Activated T-helper 9 cell treated with anti-CD3 and anti-CD28 coated beads, Interleukin-2, amount 50 U/mL, for 16 hours (primary cell): ENCODE data around the gene SLC7A6.

Experiments
- DNase-seq: peaks from one replicate; pipeline ENCODE4 v3.0.0-alpha.2; 2020; ENCODE audit warnings: low read depth

The SLC7A6 gene

GRCh38 chr16:68257251-68257905 lies 6.9 kb upstream of the SLC7A6 start:
- no peak for DNase-seq

DNA sequence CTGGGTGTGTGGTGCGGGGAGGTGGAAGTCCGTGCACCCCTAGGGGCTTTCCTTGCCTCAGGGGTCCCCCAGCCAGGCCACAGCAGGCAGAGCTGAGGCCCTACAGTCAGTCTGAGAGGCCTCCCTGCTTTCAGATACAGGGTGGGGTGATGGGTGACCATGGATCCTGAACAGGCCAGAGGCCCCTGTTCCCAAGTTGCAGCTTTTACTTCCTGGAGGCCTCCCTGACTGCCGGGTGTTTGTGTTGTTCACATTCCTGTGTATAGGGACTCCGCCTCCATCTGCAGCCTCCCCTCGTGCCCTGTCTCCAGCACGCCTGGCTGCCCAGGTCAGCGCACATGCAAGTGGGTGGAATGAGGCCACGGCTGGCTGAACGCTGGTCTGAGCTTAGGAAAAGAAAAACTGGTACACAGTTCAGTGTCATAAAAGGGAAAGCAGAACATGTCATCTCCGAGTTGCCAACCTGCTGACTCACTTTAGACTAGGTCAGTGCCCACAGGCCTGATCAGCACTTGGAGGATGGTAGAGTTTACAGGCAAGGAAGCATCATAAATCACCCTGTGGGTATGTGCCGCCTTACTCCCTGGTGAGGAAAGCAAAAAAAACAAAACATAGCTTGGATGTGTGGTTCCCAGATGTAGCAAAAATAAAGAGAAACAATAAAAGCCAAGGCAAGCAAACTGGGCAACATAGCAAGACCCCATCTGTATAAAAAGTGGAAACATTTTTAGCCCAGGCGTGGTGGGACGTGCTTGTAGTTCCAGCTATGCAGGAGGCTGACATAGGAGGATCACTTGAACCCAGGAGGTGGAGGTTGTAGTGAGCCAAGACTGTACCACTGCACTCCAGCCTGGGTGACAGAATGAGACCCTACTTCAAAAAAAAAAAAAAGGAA lies 6.2 kb upstream of the SLC7A6 start:
- DNase-seq, result no peak

DNA sequence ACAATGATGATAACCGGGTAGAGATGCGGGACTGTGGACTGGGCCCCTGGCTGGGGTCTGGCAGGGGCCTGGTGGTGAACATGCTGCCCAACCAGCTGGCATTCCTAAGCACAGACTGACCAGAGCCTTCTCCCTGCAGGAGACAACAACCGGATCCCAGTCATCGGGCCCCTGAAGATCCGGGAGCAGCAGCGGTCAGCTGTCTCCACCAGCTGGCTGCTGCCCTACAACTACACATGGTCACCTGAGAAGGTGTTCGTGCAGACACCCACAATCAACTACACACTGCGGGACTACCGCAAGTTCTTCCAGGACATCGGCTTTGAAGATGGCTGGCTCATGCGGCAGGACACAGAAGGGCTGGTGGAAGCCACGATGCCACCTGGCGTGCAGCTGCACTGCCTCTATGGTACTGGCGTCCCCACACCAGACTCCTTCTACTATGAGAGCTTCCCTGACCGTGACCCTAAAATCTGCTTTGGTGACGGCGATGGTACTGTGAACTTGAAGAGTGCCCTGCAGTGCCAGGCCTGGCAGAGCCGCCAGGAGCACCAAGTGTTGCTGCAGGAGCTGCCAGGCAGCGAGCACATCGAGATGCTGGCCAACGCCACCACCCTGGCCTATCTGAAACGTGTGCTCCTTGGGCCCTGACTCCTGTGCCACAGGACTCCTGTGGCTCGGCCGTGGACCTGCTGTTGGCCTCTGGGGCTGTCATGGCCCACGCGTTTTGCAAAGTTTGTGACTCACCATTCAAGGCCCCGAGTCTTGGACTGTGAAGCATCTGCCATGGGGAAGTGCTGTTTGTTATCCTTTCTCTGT lies 5.1 kb upstream of the SLC7A6 start:
- no peak for DNase-seq

DNA sequence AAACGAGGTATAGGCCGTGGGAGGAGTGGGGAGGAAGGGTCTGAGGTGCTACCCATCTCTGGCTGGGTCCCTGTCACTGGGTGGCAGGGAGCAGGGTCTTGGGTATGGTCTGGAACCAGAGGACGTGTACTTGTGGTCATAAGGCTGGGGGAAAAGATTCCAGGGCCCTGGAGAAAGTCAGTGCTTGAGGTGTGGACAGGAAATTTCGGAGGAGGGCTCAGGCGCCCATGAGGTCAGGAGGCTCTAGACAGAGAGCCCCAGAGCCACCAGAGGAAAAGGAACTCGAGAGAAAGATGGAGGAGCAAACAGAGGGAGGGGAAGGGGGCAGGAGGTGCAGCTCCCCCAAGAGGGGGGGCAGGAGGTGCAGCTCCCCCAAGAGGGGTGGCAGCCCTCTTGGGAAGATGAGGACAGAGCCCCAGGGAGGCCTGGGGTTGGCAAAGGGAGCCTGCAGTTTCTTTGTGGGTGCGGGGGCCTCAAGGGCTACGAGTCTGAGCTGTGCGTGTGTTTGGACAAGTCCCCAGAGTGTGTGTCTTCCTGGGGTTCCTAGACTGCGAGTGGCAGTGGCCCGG lies 683 bp upstream of the SLC7A6 start:
- DNase-seq, result no peak

DNA sequence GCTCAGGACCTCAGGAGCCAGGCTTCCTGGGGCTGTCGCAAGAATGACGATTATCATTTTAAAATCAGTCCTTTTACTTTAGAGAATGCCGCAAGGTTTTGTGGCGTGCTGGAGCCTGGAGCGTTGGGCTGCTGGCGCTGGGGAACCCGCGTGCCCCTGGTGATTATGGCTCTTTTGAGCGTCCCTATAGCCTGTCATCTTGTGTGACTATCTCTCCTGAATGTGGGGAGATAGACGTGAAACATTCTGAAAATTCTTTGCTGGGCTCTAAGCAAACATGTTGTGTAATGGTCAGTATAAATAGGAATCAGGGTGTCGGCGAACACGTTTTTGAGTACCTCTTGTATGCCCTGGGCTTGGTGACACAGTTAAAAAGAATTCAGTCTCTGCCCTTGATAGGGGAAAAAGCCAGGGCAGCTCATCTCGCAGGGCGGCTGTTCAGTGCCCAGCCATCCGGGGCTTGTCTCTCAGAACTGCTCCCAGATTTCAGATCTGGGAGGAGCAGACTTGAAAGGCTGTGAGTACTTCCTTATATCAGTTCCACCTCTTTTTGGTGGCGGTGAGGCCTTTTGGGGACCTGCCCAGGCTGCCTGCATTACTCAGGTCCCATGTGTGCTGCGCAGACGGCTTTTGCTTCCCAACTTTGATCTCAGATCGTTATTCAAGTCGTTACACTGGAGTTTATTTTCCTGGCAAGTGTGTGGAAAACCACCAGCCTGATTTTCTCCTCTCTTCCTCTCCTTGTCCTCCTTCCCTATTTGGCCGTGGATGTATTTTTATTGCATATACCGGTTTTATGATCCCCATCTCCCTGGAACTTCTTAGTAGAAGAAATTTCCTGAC lies 973 bp downstream of the SLC7A6 start:
- DNase-seq, result peak; percentile 32

- no peak for DNase-seq
Measured at GRCh38 chr16:68267612-68268405, 3.5 kb downstream of the SLC7A6 start.

GRCh38 chr16:68269793-68270192 lies 5.5 kb downstream of the SLC7A6 start:
- no peak for DNase-seq

DNA sequence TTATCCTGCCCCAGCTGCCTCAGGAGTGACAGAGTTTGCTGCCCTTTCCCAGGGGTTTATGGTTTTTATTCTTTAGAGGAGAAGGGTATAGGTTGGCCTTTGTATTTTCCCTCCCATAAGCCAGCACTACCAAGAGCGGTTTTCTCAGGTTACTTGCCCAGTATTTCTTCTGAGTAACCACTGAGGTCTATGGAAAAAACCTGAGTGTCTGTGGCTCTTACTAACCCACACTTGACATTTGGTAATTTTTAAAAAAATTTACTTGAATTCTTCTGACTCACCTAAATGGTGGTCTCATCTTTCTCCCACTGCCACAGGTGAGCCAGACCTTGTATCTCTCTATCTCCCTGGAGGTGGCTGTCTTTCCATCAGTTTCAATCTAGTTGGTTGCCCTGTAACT lies 6.0 kb downstream of the SLC7A6 start:
- no peak for DNase-seq

DNA sequence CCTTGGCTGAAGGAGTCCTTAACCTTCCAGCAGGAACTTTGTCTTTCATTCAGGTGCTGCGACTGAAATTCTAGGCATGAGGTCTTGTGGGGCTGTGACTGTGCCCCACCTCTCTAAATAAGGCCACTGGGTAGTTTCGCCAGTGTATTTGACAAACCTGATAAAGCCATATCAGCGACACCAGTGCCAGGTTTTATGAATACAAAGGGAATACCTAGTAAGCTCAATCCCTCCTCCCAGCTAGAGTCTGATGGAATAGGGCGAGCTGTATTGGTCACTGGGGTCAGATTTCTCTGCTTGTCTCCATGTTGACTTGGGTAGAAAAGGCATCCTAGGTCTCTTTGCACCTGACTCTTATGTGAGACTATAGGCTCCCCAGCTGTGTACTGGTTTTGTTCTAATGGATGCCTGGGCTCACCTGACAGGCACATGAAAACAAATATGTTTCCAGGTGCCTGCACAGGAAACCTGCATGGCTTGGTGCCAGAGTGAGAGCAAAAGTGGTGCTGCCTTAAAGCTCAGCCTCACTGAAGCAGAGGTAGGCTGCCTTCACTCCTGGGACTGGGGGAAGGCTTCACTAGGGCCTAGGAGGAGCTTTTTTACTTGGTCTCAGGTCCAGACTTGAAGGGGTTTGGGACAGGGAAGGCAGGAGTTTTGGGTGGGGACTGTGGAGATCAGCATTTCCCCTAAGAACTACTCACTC lies 8.3 kb downstream of the SLC7A6 start:
- DNase-seq, result no peak

DNA sequence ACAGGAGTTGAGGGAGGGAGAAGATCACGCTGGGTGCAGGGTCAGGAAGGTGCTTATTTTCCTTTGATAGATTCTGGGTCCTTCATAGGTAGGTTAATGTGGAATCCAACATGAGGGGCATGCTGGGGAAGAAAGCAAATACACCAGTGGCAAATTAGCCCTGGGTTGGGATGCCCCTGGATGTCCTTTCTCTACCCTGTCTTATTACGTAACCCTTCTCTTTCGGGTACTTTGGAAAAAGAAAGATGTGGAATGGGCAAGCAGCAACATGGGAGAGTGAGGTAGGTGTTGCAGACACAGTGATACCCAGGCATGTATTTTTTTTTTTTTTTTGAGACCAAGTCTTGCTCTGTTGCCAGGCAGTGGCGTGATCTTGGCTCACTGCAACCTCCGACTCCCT lies 9.1 kb downstream of the SLC7A6 start:
- DNase-seq, result no peak

- no peak for DNase-seq
Measured at GRCh38 chr16:68273896-68274295, 9.6 kb downstream of the SLC7A6 start.

- DNase-seq, result no peak
Measured at GRCh38 chr16:68274441-68274840, 10.1 kb downstream of the SLC7A6 start.

- no peak for DNase-seq
Measured at GRCh38 chr16:68275611-68276191, 11.4 kb downstream of the SLC7A6 start.

- DNase-seq, result no peak
Measured at GRCh38 chr16:68276223-68276622, 11.9 kb downstream of the SLC7A6 start.

GRCh38 chr16:68279726-68280558 lies 15.6 kb downstream of the SLC7A6 start:
- no peak for DNase-seq

DNA sequence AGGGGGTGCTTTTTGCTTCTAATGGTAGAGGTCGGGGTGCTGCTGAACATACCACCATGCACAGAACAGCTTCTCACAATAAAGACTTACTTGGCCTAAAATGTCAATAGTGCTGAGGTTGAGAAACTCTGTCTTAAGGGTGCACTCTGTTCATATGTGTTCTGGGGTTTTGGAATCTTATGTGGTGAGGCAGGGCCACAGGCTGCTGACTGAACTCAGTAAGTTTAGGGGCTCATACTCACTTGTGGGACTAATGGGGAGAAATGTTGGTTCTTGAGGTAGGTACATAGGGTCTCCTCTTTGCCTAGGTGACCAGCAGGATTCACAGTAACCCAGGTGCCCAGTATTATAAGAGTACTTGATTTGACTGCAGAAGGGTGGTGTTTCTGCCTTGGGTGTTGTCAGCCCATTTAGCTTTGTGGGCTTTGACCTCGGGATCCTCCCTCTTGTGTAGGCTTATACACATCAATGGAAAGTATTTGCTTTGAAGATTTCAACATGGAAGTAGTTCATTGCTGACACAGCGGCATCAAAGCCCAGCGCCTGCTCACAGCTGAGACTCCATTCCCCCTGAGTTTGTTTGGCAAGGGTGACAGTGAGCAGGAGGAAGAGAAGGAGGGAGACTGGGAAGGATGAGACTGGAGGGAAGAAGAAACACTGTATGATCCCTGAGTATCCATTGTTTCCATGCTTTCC lies 17.2 kb downstream of the SLC7A6 start:
- no peak for DNase-seq

DNA sequence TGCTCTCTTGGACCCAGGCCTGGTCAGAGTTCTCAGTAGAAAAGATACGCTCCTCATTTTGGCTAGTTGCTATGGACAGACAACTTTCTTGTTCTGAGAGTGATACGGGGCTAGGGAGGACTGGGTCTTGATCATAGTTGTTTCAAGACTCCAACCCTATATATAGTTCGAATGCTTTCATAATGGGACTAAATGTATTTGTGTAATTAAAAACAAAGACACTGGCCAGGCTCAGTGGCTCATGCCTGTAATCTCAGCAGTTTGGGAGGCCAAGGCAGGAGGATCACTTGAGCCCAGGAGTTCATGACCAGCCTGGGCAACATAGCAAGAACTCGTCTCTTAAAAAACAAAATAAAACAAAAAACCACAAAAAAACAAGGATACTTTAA lies 17.7 kb downstream of the SLC7A6 start:
- no peak for DNase-seq

GRCh38 chr16:68283346-68283745 lies 19.0 kb downstream of the SLC7A6 start:
- no peak for DNase-seq
